MCF 10A (cell line): ENCODE measurements around the gene TPP2. TPM values are rescaled to one million over a fixed set of nuclear protein-coding genes. Genes with fewer than 3 reads are reported as not detected.

ENCODE experiments used
- BruUV-seq: library from RNA; stranded (reverse); fragments of 400-500 nt; replicated peaks from 2 replicates; lab custom pipeline; 2021; lab: Mats Ljungman, UMichigan
- CTCF ChIA-PET: fragments of 300-600 bp; sonication (Branson Sonifier 250); formaldehyde crosslinking; extraction: SDS; loops from one replicate; lab custom pipeline; 2021; ENCODE audit warnings: antibody characterized with exemption, inconsistent platforms; lab: Yijun Ruan, JAX
- POLR2A ChIA-PET: fragments of 300-600, 350-650 bp; sonication (Branson Sonifier 250); formaldehyde crosslinking; extraction: SDS; loops from one replicate; lab custom pipeline; 2020; ENCODE audit warnings: antibody characterized with exemption, inconsistent platforms; lab: Yijun Ruan, JAX
- DNase-seq: peaks from one replicate; pipeline ENCODE4 v3.0.0-alpha.2; 2018; ENCODE audit not compliant: unreplicated experiment
- H3K27ac Mint-ChIP-seq: one replicate; pipeline ENCODE4 v1.8.0; 2022; ENCODE audit warnings: mild to moderate bottlenecking, low read depth, mixed read lengths; ENCODE audit not compliant: unreplicated experiment
- H3K27me3 Mint-ChIP-seq: one replicate; pipeline ENCODE4 v1.8.0; 2022; ENCODE audit warnings: mixed read lengths; ENCODE audit not compliant: insufficient read depth, unreplicated experiment
- H3K36me3 Mint-ChIP-seq: one replicate; pipeline ENCODE4 v1.8.0; 2022; ENCODE audit warnings: mild to moderate bottlenecking, moderate library complexity, mixed read lengths; ENCODE audit not compliant: insufficient read depth, unreplicated experiment
- H3K4me1 Mint-ChIP-seq: one replicate; pipeline ENCODE4 v1.8.0; 2022; ENCODE audit warnings: mixed read lengths; ENCODE audit not compliant: insufficient read depth, unreplicated experiment
- H3K4me3 Mint-ChIP-seq: one replicate; pipeline ENCODE4 v1.8.0; 2022; ENCODE audit warnings: mild to moderate bottlenecking, moderate library complexity, mixed read lengths; ENCODE audit not compliant: unreplicated experiment
- H3K9me3 Mint-ChIP-seq: one replicate; pipeline ENCODE4 v1.8.0; 2022; ENCODE audit warnings: mixed read lengths; ENCODE audit not compliant: unreplicated experiment
- intact Hi-C: fragments of 100-400 bp; cut with micrococcal nuclease; formaldehyde crosslinking; loops from 2 replicates; pipeline ENCODE4 v1.14.1; 2022
- total RNA-seq: library from RNA; stranded (reverse); gene quantifications from 2 replicates; pipeline ENCODE4 v1.2.3, GENCODE V29; 2022
- TF ChIP-seq, protein P1 (sequence below): fragments of 200-600 bp; IDR thresholded peaks from one replicate; pipeline ENCODE4 v1.8.0; 2022; ENCODE audit warnings: antibody characterized with exemption, mild to moderate bottlenecking; ENCODE audit not compliant: unreplicated experiment

The TPP2 gene
- total RNA-seq, 1 experiment from 2014 or later: 44.2 TPM

DNA sequence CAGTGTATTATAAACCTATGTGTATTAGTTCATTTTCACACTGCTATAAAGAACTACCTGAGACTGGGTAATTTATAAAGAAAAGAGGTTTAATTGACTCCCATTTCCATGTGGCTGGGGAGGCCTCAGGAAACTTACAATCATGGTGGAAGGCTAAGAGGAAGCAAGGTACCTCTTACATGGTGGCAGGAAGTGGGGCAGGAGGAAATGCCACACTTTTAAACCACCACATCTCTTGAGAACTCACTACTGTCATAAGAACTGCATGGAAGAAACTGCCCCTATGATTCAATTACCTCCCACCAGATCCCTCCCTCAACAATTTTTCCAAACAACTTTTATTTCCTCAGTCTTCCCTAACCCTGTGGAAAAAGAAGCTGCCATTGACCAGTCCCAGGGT, 14.5 kb upstream of the TPP2 start:
- Mint-ChIP-seq H3K36me3 (no peaks in the 10 kb centered on the region), H3K27ac (no peak overlapping the region), H3K27me3 (peaks cover 13% of the 10 kb centered on the region), H3K4me3 (no peak overlapping the region), H3K9me3 (no peaks in the 10 kb centered on the region), H3K4me1 (peaks cover 5% of the 10 kb centered on the region)
- intact Hi-C loops: no loop called here
- ChIA-PET CTCF (interaction anchor here (0.6 to 4.6 kb wide), 18 partner anchors 9 to 321 kb away, joined by 3 to 28 read pairs (median 3); no protein-coding TSS in a partner anchor), POLR2A (interaction anchor here (0.6 to 3.0 kb wide), 7 partner anchors 9 to 462 kb away, joined by 3 to 11 read pairs (median 5); partner anchors contain the start of genes ERCC5 and TPP2)
- no peak for DNase-seq
- TF ChIP-seq, protein P1, sequence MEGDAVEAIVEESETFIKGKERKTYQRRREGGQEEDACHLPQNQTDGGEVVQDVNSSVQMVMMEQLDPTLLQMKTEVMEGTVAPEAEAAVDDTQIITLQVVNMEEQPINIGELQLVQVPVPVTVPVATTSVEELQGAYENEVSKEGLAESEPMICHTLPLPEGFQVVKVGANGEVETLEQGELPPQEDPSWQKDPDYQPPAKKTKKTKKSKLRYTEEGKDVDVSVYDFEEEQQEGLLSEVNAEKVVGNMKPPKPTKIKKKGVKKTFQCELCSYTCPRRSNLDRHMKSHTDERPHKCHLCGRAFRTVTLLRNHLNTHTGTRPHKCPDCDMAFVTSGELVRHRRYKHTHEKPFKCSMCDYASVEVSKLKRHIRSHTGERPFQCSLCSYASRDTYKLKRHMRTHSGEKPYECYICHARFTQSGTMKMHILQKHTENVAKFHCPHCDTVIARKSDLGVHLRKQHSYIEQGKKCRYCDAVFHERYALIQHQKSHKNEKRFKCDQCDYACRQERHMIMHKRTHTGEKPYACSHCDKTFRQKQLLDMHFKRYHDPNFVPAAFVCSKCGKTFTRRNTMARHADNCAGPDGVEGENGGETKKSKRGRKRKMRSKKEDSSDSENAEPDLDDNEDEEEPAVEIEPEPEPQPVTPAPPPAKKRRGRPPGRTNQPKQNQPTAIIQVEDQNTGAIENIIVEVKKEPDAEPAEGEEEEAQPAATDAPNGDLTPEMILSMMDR: no peak
- BruUV-seq: no TSS peak

DNA sequence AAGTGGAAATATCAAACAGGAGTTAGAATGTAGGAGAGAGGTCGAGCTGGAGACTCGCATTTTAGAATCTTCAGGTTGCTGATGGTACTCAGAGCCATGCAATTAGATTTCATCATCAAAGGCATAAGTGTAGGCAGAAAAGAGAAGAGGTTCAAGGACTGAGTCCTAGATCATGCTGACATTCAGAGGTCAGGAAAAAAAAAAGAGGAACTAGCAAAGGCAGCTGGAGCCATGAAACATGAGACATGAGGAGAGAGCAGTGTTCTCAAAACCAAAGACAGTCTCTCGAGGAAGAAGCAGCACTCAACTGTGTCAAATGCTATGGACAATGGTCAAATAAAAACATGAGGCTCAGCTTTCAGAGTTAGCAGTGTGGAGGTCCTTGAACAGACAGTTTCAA, 12.4 kb upstream of the TPP2 start:
- no TSS peak for BruUV-seq
- DNase-seq: no peak
- TF ChIP-seq, protein P1: no peak
- Mint-ChIP-seq H3K36me3 (no peaks in the 10 kb centered on the region), H3K9me3 (no peaks in the 10 kb centered on the region), H3K4me1 (peaks cover 5% of the 10 kb centered on the region), H3K27ac (no peak overlapping the region), H3K4me3 (no peak overlapping the region), H3K27me3 (peaks cover 13% of the 10 kb centered on the region)
- CTCF ChIA-PET: interaction anchor here (0.5 to 2.6 kb wide), 7 partner anchors 9 to 1917 kb away, joined by 3 to 13 read pairs (median 4); no protein-coding TSS in a partner anchor
- POLR2A ChIA-PET: interaction anchor here (0.6 to 3.3 kb wide), 2 partner anchors 12 to 263 kb away, joined by 3 to 23 read pairs; partner anchors contain the start of gene TPP2
- intact Hi-C loops: no loop called here

DNA sequence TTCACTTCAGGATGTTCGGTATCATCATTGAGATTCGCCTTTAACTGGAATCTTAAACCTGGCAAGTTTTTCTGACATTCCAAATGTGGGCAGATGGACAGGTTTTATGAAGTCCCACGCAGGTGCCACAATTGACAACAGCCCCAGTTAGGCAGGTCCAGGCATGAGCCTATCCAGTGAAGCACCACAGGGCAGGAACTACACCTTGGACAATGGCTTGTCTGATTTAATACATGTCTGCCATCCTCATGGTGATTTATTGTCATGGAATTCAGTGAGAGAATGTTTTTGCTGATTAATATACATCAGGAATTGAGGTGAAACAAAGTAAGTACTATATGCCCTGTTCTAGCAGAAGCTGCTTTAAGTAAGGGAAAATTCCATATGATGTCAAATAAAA, 10.2 kb upstream of the TPP2 start:
- TF ChIP-seq, protein P1: no peak
- Mint-ChIP-seq H3K4me1 (no peaks in the 10 kb centered on the region), H3K36me3 (no peaks in the 10 kb centered on the region), H3K9me3 (no peaks in the 10 kb centered on the region), H3K4me3 (no peak overlapping the region), H3K27ac (no peak overlapping the region), H3K27me3 (peaks cover 13% of the 10 kb centered on the region)
- ChIA-PET CTCF (interaction anchor here (0.6 to 1.4 kb wide), 4 partner anchors 74 to 262 kb away, joined by 3 to 5 read pairs (median 3); no protein-coding TSS in a partner anchor), POLR2A (interaction anchor here (0.6 to 3.3 kb wide), 4 partner anchors 10 to 259 kb away, joined by 3 to 23 read pairs (median 5); partner anchors contain the start of gene TPP2)
- no TSS peak for BruUV-seq
- intact Hi-C loops: no loop called here
- no peak for DNase-seq

DNA sequence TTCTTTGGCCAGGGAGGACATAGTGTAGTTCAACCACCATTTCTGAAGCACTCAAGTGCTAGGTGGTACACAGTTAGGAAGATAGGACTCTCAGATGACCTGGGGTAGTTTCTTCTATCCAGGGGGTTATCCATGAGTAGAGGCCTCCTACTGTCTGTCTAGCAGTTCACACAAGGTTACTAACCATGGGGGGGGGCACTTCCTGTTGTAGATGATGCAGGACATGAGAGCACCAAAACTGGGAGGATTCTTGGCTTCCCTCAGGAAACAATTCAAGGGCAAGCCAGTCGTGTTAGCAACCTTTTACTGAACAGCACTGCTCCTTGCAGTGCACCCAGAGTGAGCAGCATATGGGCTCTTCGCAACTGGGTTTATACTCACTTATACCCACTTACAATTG, 8.9 kb upstream of the TPP2 start:
- TF ChIP-seq, protein P1: no peak
- ChIA-PET POLR2A (interaction anchor here (2.1 kb wide), 1 partner anchor 137 kb away, joined by 6 read pairs; no protein-coding TSS in a partner anchor), CTCF (no interaction called here)
- H3K4me3 Mint-ChIP-seq: no peak overlapping the region
- DNase-seq: no peak
- no peak overlapping the region for H3K27ac Mint-ChIP-seq
- intact Hi-C loops: no loop called here
- H3K4me1 Mint-ChIP-seq: peaks cover 6% of the 10 kb centered on the region
- peaks cover 13% of the 10 kb centered on the region for H3K27me3 Mint-ChIP-seq
- no TSS peak for BruUV-seq
- no peaks in the 10 kb centered on the region for H3K36me3 Mint-ChIP-seq
- H3K9me3 Mint-ChIP-seq: no peaks in the 10 kb centered on the region
